HepG2 (cell line): ENCODE measurements around the gene PGP. TPM values are rescaled to one million over a fixed set of nuclear protein-coding genes. Genes with fewer than 3 reads are reported as not detected.

Source experiments
- ATAC-seq: fragments of 200-7000 bp; cut with Tn5 transposase; 3 replicates; pipeline ENCODE4 v1.9.1; 2020; ENCODE audit warnings: mild to moderate bottlenecking, moderate library complexity
- BruUV-seq: library from RNA; stranded (reverse); fragments of 400-500 nt; replicated peaks from 2 replicates; lab custom pipeline; 2021; lab: Mats Ljungman, UMichigan
- CTCF ChIA-PET: fragments of 300-600 bp; formaldehyde crosslinking; extraction: SDS; loops from one replicate; lab custom pipeline; 2021; ENCODE audit warnings: low total read pairs, inconsistent platforms, low intra/inter-chr PET ratio; lab: Yijun Ruan, JAX
- POLR2A ChIA-PET: fragments of 350-600 bp; sonication (Branson Sonifier 250); formaldehyde crosslinking; loops from one replicate; lab custom pipeline; 2020; ENCODE audit warnings: antibody characterized with exemption, inconsistent platforms; lab: Yijun Ruan, JAX
- DNase-seq: peaks from one replicate; pipeline ENCODE4 v3.0.0-alpha.2; 2015; ENCODE audit warnings: low spot score
- FAIRE-seq: peaks from 3 replicates; lab custom pipeline; 2011; peaks lifted over from hg19 to GRCh38; lab: Jason Lieb, UNC
- H2AFZ ChIP-seq: one replicate; pipeline ENCODE4 v1.6.1; 2011; ENCODE audit warnings: low read length, inconsistent platforms
- H3K27ac ChIP-seq: fragments of 300-600 bp; 3 replicates; pipeline ENCODE4 v1.8.0; 2011; ENCODE audit warnings: mixed run types, mild to moderate bottlenecking, mixed read lengths, low read length, inconsistent platforms; ENCODE audit not compliant: insufficient read depth; ENCODE audit errors: extremely low read length
- H3K27me3 ChIP-seq, 2 experiments: fragments of 200-600 bp in 1 of 2; 2 replicates in 1 of 2; 3 replicates in 1 of 2; pipeline versions ENCODE4 v1.6.0 to v1.8.0; 2011; ENCODE audit warnings: low read length in 2 of 2, mild to moderate bottlenecking in 2 of 2, moderate library complexity in 2 of 2, inconsistent platforms in 1 of 2; ENCODE audit not compliant: insufficient read depth in 2 of 2, control insufficient read depth in 1 of 2
- H3K36me3 ChIP-seq, 2 experiments: fragments of 200-600 bp in 1 of 2; replicated peaks in 1 of 2; 2 replicates in 1 of 2; 3 replicates in 1 of 2; pipeline versions ENCODE4 v1.5.1 to v1.8.0; 2011; ENCODE audit warnings: low read length in 2 of 2, inconsistent platforms in 1 of 2; ENCODE audit not compliant: insufficient read depth in 2 of 2, control insufficient read depth in 1 of 2
- H3K4me1 ChIP-seq: 2 replicates; pipeline ENCODE4 v1.5.1; 2012; ENCODE audit warnings: low read length, inconsistent platforms; ENCODE audit not compliant: insufficient read depth
- H3K4me2 ChIP-seq: 2 replicates; pipeline ENCODE4 v1.6.0; 2011; ENCODE audit warnings: low read depth, low read length, inconsistent platforms
- H3K4me3 ChIP-seq, 3 experiments: fragments of 200-600 bp in 1 of 3; sonication (generic), shearing (Covaris generic) in 1 of 3; replicated peaks in 1 of 3; 2 replicates each; pipeline ENCODE4 v1.5.1; 2011 to 2016; ENCODE audit warnings: low read length in 3 of 3, inconsistent platforms in 2 of 3, low read depth in 2 of 3, mild to moderate bottlenecking in 2 of 3, control low read depth in 1 of 3, mixed read lengths in 1 of 3; ENCODE audit not compliant: insufficient read depth in 1 of 3
- H3K79me2 ChIP-seq: one replicate; pipeline ENCODE4 v1.6.1; 2011; ENCODE audit warnings: low read length, inconsistent platforms; ENCODE audit not compliant: insufficient read depth
- H3K9ac ChIP-seq: 2 replicates; pipeline ENCODE4 v1.6.0; 2011; ENCODE audit warnings: mild to moderate bottlenecking, low read depth, low read length, inconsistent platforms; ENCODE audit not compliant: insufficient read depth
- H3K9me3 ChIP-seq: 2 replicates; pipeline ENCODE4 v1.5.1; 2012; ENCODE audit warnings: mild to moderate bottlenecking, low read length
- H4K20me1 ChIP-seq: 2 replicates; pipeline ENCODE4 v1.6.0; 2011; ENCODE audit warnings: inconsistent platforms, mild to moderate bottlenecking, low read length, moderate library complexity; ENCODE audit not compliant: insufficient read depth
- GATAD1 ChIP-seq: IDR thresholded peaks from 2 replicates; pipeline ENCODE4 v1.6.1; 2016; ENCODE audit warnings: missing genetic modification reagents, missing compliant biosample characterization
- KLF16 ChIP-seq, 2 experiments: sonication (generic) in 1 of 2; formaldehyde crosslinking in 1 of 2; IDR thresholded peaks; 2 replicates each; pipeline versions ENCODE4 v1.6.1 to v1.8.0; 2016 to 2023; ENCODE audit warnings: missing genetic modification reagents in 2 of 2, missing compliant biosample characterization in 1 of 2
- KLF6 ChIP-seq: IDR thresholded peaks from 2 replicates; pipeline ENCODE4 v1.8.0; 2016; ENCODE audit warnings: missing biosample characterization, missing genetic modification reagents
- MED1 ChIP-seq: sonication (generic); formaldehyde crosslinking; IDR thresholded peaks from 2 replicates; pipeline ENCODE4 v1.4.0; 2020; ENCODE audit warnings: missing genetic modification reagents
- POLR2AphosphoS5 ChIP-seq: IDR thresholded peaks from 2 replicates; pipeline ENCODE4 v1.6.1; 2012; ENCODE audit warnings: low read depth, low read length
- REPIN1 ChIP-seq: sonication (generic); formaldehyde crosslinking; IDR thresholded peaks from 2 replicates; pipeline ENCODE4 v1.8.0; 2022; ENCODE audit warnings: missing genetic modification reagents, low read depth, mild to moderate bottlenecking, borderline replicate concordance
- YEATS4 ChIP-seq: sonication (generic); formaldehyde crosslinking; IDR thresholded peaks from 2 replicates; pipeline ENCODE4 v1.4.0; 2020; ENCODE audit warnings: missing genetic modification reagents, borderline replicate concordance
- WGBS: methylation state at CpG from one replicate; pipeline ENCODE4 v1.1.6; 2017; ENCODE audit warnings: low lambda C conversion rate; 5-methylcytosine and 5-hydroxymethylcytosine counted together
- in situ Hi-C: cut with HindIII; loops from 2 replicates; pipeline ENCODE4 v1.10.0; 2017; ENCODE audit warnings: low pct_unique_long_range_greater_than_20kb; ENCODE audit not compliant: extremely low pct_ligation_motif_present
- intact Hi-C: fragments of 100-400 bp; cut with micrococcal nuclease; formaldehyde crosslinking; loops from one replicate; pipeline ENCODE4 v1.10.0; 2022; ENCODE audit not compliant: unreplicated experiment
- polyA plus RNA-seq, 8 experiments: library from polyadenylated mRNA; depleted of rRNA in 3 of 8; stranded (reverse) in 7 of 8; unstranded in 1 of 8; fragments of >200 nt; fragmentation: Illumina TruSeq in 4 of 8; extraction: Trizol in 4 of 8; gene quantifications; 2 replicates each; pipeline versions ENCODE4 v1.2.1 to v1.2.3, GENCODE V29; 2011 to 2016; ENCODE audit warnings: low read depth in 4 of 8, missing spikeins in 1 of 8, mixed read lengths in 1 of 8; ENCODE audit not compliant: insufficient read depth in 1 of 8
- total RNA-seq, 5 experiments: library from RNA; depleted of rRNA; stranded (reverse); fragments of >200 nt; fragmentation: Illumina TruSeq; extraction: Trizol; gene quantifications; 2 replicates each; pipeline ENCODE4 v1.2.3, GENCODE V29; 2016; ENCODE audit warnings: low read depth in 1 of 5
- TF ChIP-seq, protein P1 (sequence below): sonication (generic); formaldehyde crosslinking; IDR thresholded peaks from 2 replicates; pipeline ENCODE4 v1.8.0; 2022; ENCODE audit warnings: mild to moderate bottlenecking, missing genetic modification reagents, moderate library complexity
- TF ChIP-seq, protein P2 (sequence below): sonication (generic); formaldehyde crosslinking; IDR thresholded peaks from 2 replicates; pipeline ENCODE4 v1.5.1; 2020; ENCODE audit warnings: mild to moderate bottlenecking, missing genetic modification reagents, borderline replicate concordance
- TF ChIP-seq, protein P3 (sequence below): sonication (generic); formaldehyde crosslinking; IDR thresholded peaks from 2 replicates; pipeline ENCODE4 v1.5.1; 2020; ENCODE audit warnings: mild to moderate bottlenecking, moderate library complexity, missing genetic modification reagents
- TF ChIP-seq, protein P4 (sequence below): sonication (generic); formaldehyde crosslinking; IDR thresholded peaks from 2 replicates; pipeline ENCODE4 v1.4.0; 2020; ENCODE audit warnings: mild to moderate bottlenecking, missing genetic modification reagents, borderline replicate concordance

PGP gene
- total and polyA plus RNA-seq, 2 of the 13 experiments (the other 11 are each of a cell fraction or from before 2014, with no cell fraction given) = 7.3 to 18.3 TPM

DNA sequence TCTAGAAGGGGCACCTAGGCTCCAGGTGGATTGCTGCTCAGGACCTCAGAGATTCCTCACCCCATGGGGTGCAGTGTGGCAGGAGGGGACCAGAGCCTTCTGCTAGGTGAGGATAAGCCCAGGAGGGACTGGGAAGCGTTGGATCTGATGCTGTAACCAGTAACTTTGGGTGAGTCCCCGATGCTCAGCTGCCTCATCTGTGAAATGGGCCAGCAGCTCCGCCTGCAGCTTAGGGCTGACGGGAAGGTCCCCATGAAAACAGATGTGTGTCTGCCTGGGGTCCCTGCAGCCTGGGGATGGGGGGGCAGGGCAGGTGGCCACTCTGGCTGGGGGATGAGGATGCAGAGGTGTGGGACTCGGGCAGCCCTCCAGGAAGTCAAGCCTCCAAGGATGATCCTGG, 15.5 kb downstream of the PGP start (continued):
- TF ChIP-seq MED1 = no peak
- no peak for TF ChIP-seq KLF6
- no peak for TF ChIP-seq KLF16 (CRISPR knock-in tag; IDR thresholded peaks at IDR 0.05)

DNA sequence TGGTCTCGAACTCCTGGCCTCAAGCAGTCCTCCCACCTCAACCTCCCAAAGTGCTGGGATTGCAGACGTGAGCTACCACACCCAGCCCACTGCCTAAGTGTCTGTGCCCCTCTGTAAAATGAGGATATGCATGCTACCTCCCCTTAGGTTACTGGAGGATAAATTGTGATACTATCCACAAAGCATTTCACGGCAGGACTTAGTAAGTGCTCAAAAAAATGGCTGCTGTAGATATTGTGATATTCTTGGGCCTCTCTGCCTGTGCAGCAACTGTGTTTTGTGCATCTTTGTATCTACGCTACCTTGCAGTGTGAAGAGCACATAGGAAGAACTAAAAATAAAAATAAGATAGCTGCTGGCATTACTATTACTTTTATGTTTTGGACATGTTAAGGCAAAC, 16.4 kb downstream of the PGP start:
- no peak overlapping the region for H3K4me3 ChIP-seq
- POLR2A ChIA-PET = no interaction called here
- H4K20me1 ChIP-seq = no peaks in the 10 kb centered on the region
- H3K9ac ChIP-seq = no peak overlapping the region
- peaks cover 48% of the 10 kb centered on the region for H3K4me1 ChIP-seq
- WGBS = 65% methylated on average over 3 of the region's 4 CpGs
- no peaks in the 10 kb centered on the region for H3K9me3 ChIP-seq
- H3K27ac ChIP-seq = no peak overlapping the region
- TF ChIP-seq GATAD1 (no peak), REPIN1 (no peak), POLR2AphosphoS5 (no peak), YEATS4 (CRISPR knock-in tag) (no peak)
- TF ChIP-seq, protein P1, sequence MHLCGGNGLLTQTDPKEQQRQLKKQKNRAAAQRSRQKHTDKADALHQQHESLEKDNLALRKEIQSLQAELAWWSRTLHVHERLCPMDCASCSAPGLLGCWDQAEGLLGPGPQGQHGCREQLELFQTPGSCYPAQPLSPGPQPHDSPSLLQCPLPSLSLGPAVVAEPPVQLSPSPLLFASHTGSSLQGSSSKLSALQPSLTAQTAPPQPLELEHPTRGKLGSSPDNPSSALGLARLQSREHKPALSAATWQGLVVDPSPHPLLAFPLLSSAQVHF = no peak
- TF ChIP-seq, protein P2, sequence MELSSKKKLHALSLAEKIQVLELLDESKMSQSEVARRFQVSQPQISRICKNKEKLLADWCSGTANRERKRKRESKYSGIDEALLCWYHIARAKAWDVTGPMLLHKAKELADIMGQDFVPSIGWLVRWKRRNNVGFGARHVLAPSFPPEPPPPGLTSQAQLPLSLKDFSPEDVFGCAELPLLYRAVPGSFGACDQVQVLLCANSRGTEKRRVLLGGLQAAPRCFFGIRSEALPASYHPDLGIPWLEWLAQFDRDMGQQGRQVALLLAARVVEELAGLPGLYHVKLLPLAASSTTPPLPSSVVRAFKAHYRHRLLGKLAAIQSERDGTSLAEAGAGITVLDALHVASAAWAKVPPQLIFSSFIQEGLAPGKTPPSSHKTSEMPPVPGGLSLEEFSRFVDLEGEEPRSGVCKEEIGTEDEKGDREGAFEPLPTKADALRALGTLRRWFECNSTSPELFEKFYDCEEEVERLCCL (CRISPR knock-in tag) = no peak
- TF ChIP-seq, protein P3, sequence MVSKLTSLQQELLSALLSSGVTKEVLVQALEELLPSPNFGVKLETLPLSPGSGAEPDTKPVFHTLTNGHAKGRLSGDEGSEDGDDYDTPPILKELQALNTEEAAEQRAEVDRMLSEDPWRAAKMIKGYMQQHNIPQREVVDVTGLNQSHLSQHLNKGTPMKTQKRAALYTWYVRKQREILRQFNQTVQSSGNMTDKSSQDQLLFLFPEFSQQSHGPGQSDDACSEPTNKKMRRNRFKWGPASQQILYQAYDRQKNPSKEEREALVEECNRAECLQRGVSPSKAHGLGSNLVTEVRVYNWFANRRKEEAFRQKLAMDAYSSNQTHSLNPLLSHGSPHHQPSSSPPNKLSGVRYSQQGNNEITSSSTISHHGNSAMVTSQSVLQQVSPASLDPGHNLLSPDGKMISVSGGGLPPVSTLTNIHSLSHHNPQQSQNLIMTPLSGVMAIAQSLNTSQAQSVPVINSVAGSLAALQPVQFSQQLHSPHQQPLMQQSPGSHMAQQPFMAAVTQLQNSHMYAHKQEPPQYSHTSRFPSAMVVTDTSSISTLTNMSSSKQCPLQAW = no peak
- TF ChIP-seq, protein P4, sequence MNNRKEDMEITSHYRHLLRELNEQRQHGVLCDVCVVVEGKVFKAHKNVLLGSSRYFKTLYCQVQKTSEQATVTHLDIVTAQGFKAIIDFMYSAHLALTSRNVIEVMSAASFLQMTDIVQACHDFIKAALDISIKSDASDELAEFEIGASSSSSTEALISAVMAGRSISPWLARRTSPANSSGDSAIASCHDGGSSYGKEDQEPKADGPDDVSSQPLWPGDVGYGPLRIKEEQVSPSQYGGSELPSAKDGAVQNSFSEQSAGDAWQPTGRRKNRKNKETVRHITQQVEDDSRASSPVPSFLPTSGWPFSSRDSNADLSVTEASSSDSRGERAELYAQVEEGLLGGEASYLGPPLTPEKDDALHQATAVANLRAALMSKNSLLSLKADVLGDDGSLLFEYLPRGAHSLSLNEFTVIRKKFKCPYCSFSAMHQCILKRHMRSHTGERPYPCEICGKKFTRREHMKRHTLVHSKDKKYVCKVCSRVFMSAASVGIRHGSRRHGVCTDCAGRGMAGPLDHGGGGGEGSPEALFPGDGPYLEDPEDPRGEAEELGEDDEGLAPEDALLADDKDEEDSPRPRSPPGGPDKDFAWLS = no peak
- TF ChIP-seq, all 625 proteins: peak for 0
- in situ Hi-C loops = no loop called here
- Histone ChIP-seq H2AFZ (no peak overlapping the region), H3K36me3 (no peaks in the 10 kb centered on the region), H3K27me3 (peaks cover 2 to 39% of the 10 kb centered on the region in 2 experiments; a peak in 3 of 5 replicates), H3K79me2 (no peaks in the 10 kb centered on the region), H3K4me2 (no peak overlapping the region)
- no TSS peak for BruUV-seq
- ATAC-seq (no peak), DNase-seq (no peak), FAIRE-seq (no peak)
- CTCF ChIA-PET = no interaction called here
- intact Hi-C loops = loop anchor here (5.0 kb wide), 2 partner anchors 36 to 54 kb away; partner anchors contain the start of gene ECI1
